K562 (cell line): ENCODE measurements around the gene BICD1.

ENCODE experiments used
- CHD2 ChIP-seq: IDR thresholded peaks from 2 replicates; pipeline ENCODE4 v1.6.1; 2011; ENCODE audit warnings: low read depth, low read length
- E2F1 ChIP-seq: sonication (generic); formaldehyde crosslinking; IDR thresholded peaks from 2 replicates; pipeline ENCODE4 v1.8.1; 2023; ENCODE audit warnings: mild to moderate bottlenecking, missing genetic modification reagents, moderate library complexity
- GATA2 ChIP-seq: sonication (generic); formaldehyde crosslinking; IDR thresholded peaks from 2 replicates; pipeline ENCODE4 v1.4.0; 2020; ENCODE audit warnings: mild to moderate bottlenecking, missing genetic modification reagents
- HNRNPL ChIP-seq: fragments of 200-400 bp; formaldehyde crosslinking; IDR thresholded peaks from 2 replicates; pipeline ENCODE4 v1.6.1; 2017; ENCODE audit warnings: low read depth, mild to moderate bottlenecking, low read length
- KAT8 ChIP-seq: fragments of 450-650 bp; IDR thresholded peaks from 2 replicates; pipeline ENCODE4 v1.6.1; 2016; ENCODE audit warnings: low read depth, mild to moderate bottlenecking

- TF ChIP-seq E2F1 (CRISPR knock-in tag) (no peak), GATA2 (no peak), KAT8 (no peak), HNRNPL (no peak), CHD2 (no peak)
These were observed 313.7 kb downstream of the BICD1 start for GRCh38 chr12:32420356-32420755.
